Myocyte (in vitro differentiated cells): ENCODE data around the gene MARK3. TPM values are rescaled to one million over a fixed set of nuclear protein-coding genes. Genes with fewer than 3 reads are reported as not detected.

ENCODE experiments used
- DNase-seq: peaks from one replicate; pipeline ENCODE4 v3.0.0-alpha.2; 2012; ENCODE audit warnings: low read depth
- total RNA-seq: library from RNA; depleted of rRNA; stranded (reverse); fragments of >200 nt; gene quantifications from 2 replicates; pipeline ENCODE4 v1.2.3, GENCODE V29; 2014

Gene MARK3
- total RNA-seq, 1 donor from 2014 or later: 82.0 TPM

DNA sequence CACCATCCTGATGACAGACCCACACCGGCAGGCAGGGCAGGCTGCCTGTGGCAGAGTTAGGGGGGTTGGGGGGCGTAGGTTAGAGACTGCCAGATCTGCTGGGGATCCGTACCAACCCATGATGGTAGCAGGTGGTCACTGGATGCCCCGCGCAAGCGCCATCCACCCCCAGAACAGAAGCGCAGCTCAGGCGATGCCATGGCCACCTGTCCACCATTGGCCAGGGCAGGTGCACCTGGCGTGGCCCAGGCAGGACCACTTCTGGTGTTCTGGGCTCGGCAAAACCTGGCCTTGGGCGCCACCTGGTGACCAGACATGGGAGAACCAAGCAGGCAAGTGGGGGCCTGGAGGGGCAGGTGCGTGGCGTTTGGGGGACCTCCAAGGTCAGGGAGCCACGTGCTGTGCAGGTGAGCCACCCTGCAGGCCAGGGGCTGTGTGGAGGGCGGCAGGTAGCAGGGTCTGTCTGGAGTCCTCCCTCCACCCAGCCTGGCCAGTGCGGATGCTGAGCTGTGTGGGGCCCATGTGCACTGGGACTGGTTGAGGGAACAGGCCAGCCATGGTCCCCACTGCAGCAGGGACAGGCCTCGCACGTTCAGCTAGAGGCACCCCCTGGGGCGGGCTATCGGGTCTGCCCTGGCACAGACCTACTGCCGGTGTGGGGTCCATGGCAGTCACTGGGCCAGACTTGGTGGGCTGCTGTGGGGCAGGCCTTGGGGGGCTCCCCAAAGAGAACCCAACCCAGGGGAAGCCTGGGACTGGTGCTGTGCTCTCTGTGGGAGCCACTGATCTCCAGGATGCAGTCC, 161.6 kb downstream of the MARK3 start:
- DNase-seq: no peak

DNA sequence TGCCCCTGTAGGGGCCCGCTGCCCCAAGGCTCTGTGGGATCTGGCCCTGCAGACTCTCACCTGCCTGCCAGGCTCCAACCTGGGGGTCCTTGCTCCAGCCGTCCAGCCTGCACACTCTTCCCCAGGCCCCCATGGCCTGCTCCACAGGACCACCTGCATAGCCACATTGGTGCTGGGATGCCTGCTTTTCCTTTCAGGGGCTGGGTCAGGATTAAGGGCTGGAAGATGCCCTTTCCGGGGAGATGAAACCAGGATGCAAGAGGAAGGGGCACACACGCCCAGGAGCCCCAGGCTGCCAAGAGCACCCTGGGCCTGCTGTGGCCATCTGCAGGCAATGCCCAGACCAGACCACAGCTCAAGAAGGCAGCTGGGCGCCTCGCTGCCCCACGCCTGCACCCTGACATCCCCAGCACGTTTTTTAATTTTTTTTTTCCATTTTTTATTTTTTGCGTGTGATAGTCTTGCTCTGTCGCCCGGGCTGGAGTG, 162.3 kb downstream of the MARK3 start:
- no peak for DNase-seq

DNA sequence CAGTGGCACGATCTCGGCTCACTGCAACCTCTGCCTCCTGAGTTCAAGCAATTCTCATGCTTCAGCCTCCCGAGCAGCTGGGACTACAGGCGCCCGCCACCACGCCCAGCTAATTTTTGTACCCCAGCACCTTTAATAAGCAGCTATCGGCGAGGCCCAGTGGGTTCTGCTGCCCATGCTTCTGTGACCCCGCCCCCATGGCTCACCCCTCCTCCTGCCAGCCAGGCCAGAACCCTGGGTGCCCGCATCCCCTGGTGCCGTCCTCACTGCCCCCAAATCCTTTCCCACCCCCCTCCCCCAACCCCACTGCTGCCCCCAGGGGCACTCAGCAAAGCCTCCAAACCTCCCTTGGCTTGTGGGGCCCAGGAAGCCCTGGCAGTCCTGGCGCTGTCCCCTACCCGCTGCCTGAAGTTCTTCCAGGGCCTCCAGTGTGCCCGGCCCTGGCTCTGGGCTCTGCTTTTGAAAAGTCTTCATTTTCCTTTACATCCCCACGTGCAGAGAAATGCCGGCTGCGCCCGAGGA, 162.8 kb downstream of the MARK3 start:
- no peak for DNase-seq

DNA sequence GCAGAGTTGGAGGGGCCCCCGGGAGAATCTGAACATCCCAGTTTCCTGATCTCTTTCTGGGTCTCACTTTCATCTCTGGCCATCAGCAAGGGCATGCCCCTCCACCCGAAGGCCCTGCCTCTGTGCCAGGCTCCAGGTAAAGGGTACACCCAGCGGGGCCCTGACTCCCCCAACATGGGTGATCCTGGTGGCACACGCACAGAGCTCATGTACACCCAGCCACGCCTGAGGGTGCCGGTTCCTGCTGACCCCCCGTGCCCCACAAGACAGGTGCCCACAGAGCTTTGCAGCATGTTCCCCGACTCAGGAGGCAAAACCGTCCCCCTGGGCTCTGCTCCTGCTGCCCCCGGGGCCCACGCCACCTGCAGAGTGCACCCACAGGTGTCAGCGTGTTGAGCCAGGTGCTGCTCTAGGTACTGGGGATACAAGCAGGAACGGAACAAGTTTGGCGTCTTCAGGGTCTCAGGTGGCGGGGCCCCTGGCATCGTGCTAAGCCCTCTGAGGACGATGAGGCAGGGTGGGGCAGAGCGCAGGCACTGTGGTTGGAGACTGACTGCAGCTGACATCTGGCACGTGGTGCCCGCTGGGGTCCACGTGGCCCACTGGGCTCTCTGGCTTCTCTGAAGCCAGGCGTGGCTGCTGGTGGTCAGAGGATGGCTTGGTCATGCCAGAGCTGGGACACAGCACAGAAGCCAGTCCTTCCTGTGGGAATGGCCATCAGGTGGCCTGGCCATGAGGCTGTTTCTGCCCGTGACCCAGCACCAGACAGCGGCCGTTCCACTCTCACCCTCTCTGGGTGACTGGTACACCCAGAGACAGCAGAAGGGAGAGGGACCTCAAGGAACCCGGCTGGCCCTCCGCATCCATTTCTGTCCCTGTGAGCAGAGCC, 163.5 kb downstream of the MARK3 start:
- DNase-seq: peak; percentile 72

DNA sequence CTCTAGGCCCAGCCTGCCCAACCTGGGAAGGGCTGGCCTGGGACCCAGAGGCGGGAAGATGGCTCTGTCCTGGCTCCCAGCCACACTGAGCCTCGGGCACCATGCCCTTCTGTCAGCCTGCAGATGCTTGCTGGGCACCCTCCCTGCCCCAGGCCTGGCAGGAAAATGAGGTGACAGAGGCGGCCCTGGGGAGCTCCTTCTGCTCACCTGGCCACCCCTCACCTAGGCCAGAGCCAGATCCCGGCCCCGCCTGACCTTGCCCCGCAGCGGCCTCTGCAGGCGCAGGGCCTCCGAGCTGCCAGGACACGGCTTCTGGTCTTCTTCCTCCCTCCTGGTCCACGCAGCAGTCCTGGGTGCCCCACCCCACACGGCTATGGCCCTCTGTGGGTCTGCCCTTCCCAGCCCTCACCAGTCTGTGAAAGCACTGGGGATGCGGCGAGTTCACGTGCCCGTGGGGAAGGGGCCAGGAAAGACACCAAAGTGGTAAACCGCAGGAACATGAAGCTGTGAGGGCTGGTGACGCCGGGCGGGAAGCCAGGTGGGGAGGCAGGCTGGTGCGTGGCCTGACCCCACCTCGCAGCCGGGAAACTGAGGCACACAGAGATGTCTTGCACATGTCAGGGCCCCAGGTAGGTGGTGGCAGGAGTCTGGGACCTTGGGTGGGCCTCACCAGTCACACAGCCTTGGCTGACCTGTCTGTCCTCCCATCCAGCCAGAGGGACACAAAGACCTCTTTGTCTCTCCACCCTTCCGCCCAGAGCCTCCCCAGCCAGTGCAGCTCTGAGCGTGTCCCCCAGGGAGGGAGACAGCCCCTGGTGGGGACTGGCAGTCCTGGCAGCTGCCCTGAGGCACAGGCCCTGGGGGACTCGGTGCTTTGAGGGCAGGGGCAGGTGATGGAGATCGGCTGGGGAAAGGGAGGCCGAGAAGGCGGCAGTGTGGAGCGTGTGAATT, 164.4 kb downstream of the MARK3 start:
- DNase-seq: no peak

DNA sequence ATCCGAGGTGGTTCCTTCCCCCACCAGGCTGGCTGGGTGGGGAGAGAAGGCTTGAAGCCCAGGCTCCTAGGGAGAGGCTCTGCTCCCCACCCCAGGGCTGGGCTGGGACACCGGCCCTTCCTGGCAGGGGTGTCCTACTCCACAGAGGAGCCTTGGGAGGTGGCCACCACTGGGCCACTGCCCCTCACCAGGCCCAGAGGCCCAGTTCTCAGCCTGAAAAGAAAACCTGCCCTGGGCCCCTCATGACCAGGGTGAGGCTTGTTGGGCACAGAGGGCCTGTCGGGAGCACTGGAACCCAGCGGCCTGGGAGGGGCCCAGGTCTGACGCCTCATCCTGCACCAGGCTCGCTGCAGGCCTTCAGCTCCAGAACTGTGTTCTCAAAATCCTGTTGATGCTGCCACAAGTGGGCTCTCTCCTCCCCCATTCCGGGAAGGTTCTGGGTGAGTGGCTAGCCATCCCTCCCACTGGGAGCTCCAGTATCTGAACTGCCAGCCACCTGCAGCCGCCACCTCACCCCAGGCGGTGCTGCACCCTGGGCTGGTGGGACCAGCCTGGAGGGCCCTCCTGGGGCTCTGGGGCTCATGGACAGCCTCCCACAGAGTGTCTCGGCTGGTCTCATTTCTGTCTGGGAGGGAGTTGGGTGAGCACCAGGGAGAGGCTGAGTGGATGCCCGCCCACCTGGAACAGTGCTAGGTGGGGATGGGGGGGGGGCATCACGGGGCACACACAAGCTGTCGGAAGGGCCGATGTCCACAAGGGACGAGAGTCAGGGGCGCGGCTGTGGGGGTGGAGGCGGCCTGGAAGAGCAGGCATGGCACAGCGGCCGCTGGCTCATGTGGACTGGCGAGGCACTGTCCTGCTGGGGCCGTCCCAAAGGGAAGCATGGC, 165.5 kb downstream of the MARK3 start:
- DNase-seq: no peak

DNA sequence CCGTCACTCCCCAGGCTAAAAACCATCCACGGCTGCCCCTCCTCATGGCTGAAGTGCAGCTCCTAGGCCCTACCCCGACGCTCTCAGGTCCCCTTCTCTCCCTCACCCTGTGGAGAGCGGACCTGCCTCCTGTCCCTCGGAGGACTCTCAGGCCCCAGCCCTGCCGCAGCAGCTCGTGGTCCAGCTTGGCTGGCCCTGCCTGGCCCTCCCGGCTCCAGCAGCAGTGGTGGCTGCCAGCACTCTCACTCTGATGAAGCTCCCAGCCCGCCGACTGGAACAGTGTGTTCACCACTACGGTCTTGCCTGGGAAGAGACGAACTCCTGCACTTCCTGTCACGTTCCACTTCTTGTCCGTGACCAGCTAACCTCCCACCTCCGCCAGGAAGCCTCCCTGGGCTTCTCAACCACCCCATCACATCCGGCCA, 166.1 kb downstream of the MARK3 start:
- DNase-seq: no peak

DNA sequence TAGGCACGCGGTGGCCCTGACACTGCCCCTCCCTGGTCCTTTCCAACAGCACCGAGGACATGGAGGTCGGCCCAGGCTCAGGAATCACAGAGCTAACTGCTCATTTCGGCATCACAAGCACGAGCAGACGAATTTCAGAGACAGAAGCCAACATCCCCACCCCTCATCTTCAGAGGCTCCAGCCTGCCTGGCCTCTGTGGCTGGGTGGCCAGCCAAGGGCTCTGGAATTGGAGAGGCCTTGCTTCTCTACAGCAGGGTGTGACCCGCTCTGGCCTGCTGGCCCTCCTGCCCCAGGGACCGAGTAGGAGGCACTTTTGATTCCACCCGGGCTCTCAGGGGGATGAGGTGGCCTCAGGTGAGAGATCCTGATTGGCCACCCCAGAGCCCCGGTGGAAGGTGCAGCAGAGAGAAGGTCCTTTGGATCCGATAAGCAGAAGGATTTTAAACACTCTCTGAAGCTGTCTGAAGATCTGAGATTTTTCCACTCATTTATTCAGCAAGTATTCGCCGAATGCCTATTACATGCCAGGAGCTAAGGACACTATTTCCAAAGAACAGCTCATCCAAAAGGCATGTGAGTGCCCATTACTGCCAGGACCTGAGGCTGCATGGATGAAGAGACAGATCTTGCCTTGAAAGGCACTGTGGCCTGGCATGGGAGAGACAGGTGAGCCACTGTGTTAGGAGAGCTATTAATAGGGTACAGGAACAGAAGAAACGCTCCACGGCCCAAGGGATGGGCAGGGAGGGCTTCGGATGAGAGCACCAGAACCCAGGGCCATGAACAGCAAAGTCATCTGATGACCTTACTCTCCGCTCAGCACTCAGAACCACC, 167.0 kb downstream of the MARK3 start:
- peak; percentile 90 for DNase-seq

DNA sequence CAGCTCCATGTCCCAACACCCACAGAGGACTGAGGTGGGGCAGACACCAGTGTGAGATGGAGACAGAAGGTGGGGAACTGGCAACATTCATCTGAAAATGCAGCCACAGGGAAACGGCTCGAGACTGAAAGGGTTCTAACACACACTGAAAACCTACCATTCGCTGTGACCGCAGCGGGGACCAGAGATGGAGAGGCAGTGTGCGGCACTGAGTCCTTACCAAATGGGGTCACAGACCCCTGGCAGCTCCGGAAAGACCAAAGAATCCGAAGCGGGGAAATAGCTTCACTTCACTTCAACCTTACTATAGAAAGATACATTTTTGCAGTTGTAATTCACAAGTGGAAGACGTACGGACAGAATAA, 167.6 kb downstream of the MARK3 start:
- DNase-seq: no peak

Other genes with a start within 250 kb of the MARK3 start
- gene EIF5, start 51.2 kb upstream of the MARK3 start, total RNA-seq: 149 and 176 TPM in 2 replicates
- 1,659 and 1,729 TPM in 2 replicates for gene CKB, start 137.4 kb downstream of the MARK3 start, total RNA-seq
- 14.4 and 18.5 TPM in 2 replicates for gene TRMT61A, start 143.8 kb downstream of the MARK3 start, total RNA-seq
- gene BAG5, start 177.2 kb downstream of the MARK3 start, total RNA-seq: 31.1 and 31.2 TPM in 2 replicates
- 66.5 and 69.4 TPM in 2 replicates for gene COA8, start 177.5 kb downstream of the MARK3 start, total RNA-seq
- 669 and 703 TPM in 2 replicates for gene KLC1, start 243.8 kb downstream of the MARK3 start, total RNA-seq